Keratinocyte (primary cell): Measurements from ENCODE around the gene NARS2. TPM values are rescaled to one million over a fixed set of nuclear protein-coding genes. Genes with fewer than 3 reads are reported as not detected.

Experiments
- DNase-seq: peaks from one replicate; pipeline ENCODE4 v3.0.0-alpha.2; 2011; ENCODE audit warnings: low read depth, missing footprints, low spot score
- FAIRE-seq: peaks from 2 replicates; lab custom pipeline; 2011; peaks lifted over from hg19 to GRCh38; lab: Jason Lieb, UNC
- H2AFZ ChIP-seq: 2 replicates; pipeline ENCODE4 v1.6.0; 2012; ENCODE audit warnings: low read length, control low read depth, inconsistent platforms; ENCODE audit not compliant: control insufficient read depth
- H3K27ac ChIP-seq: 2 replicates; pipeline ENCODE4 v1.5.1; 2011; ENCODE audit warnings: low read length; ENCODE audit not compliant: control insufficient read depth, insufficient read depth
- H3K27me3 ChIP-seq: 3 replicates; pipeline ENCODE4 v1.6.0; 2011; ENCODE audit warnings: low read length; ENCODE audit not compliant: control insufficient read depth, insufficient read depth; ENCODE audit errors: extremely low read depth
- H3K36me3 ChIP-seq, 2 experiments: 2 replicates in 1 of 2; 3 replicates in 1 of 2; pipeline ENCODE4 v1.5.1; 2011; ENCODE audit warnings: low read length in 2 of 2, mild to moderate bottlenecking in 1 of 2; ENCODE audit not compliant: control insufficient read depth in 2 of 2, insufficient read depth in 2 of 2; ENCODE audit errors: extremely low read depth in 1 of 2
- H3K4me1 ChIP-seq: 3 replicates; pipeline ENCODE4 v1.5.1; 2011; ENCODE audit warnings: low read length; ENCODE audit not compliant: control insufficient read depth, insufficient read depth; ENCODE audit errors: extremely low read depth
- H3K4me2 ChIP-seq: 3 replicates; pipeline ENCODE4 v1.6.0; 2011; ENCODE audit warnings: low read depth, low read length; ENCODE audit not compliant: control insufficient read depth, insufficient read depth; ENCODE audit errors: extremely low read depth
- H3K4me3 ChIP-seq, 3 experiments: fragments of 200-600 bp in 1 of 3; sonication (generic) in 1 of 3; 2 replicates in 2 of 3; 3 replicates in 1 of 3; pipeline ENCODE4 v1.5.1; 2011 to 2016; ENCODE audit warnings: low read length in 3 of 3, mild to moderate bottlenecking in 3 of 3, control low read depth in 2 of 3, inconsistent platforms in 1 of 3, low read depth in 1 of 3, mixed read lengths in 1 of 3, mixed run types in 1 of 3, moderate library complexity in 1 of 3; ENCODE audit not compliant: control insufficient read depth in 2 of 3, insufficient read depth in 2 of 3; ENCODE audit errors: extremely low read depth in 1 of 3
- H3K79me2 ChIP-seq: 2 replicates; pipeline ENCODE4 v1.6.0; 2012; ENCODE audit warnings: low read length; ENCODE audit not compliant: control insufficient read depth, insufficient read depth
- H3K9ac ChIP-seq: 3 replicates; pipeline ENCODE4 v1.6.0; 2011; ENCODE audit warnings: low read length; ENCODE audit not compliant: control insufficient read depth, insufficient read depth; ENCODE audit errors: extremely low read depth
- H3K9me1 ChIP-seq: 3 replicates; pipeline ENCODE4 v1.6.0; 2011; ENCODE audit warnings: low read length; ENCODE audit not compliant: control insufficient read depth, insufficient read depth; ENCODE audit errors: extremely low read depth
- H3K9me3 ChIP-seq: 2 replicates; pipeline ENCODE4 v1.5.1; 2012; ENCODE audit warnings: low read depth, low read length; ENCODE audit not compliant: control insufficient read depth
- H4K20me1 ChIP-seq: 3 replicates; pipeline ENCODE4 v1.6.0; 2011; ENCODE audit warnings: low read length; ENCODE audit not compliant: control insufficient read depth, insufficient read depth; ENCODE audit errors: extremely low read depth
- CTCF ChIP-seq, 3 experiments: IDR thresholded peaks in 1 of 3; conservative IDR thresholded peaks in 1 of 3; optimal IDR thresholded peaks in 1 of 3; 2 replicates in 2 of 3; 3 replicates in 1 of 3; pipeline versions ENCODE3 to v1.5.1; 2011; ENCODE audit warnings: low read length in 3 of 3, mild to moderate bottlenecking in 3 of 3, moderate library complexity in 2 of 3, control low read depth in 1 of 3, inconsistent platforms in 1 of 3; ENCODE audit not compliant: insufficient read depth in 2 of 3; ENCODE audit errors: extremely low read depth in 1 of 3
- EZH2 ChIP-seq: IDR thresholded peaks from one replicate; pipeline ENCODE4 v1.6.1; 2012; ENCODE audit warnings: inconsistent platforms, mild to moderate bottlenecking, low read length, moderate library complexity
- dilution Hi-C: fragments of 300-500 bp; cut with MboI; formaldehyde crosslinking; loops from one replicate; pipeline ENCODE4 v1.7.0; 2020; ENCODE audit warnings: low sequenced_read_pairs; ENCODE audit not compliant: extremely low pct_ligation_motif_present
- polyA plus RNA-seq, 5 experiments: library from polyadenylated mRNA; depleted of rRNA in 3 of 5; stranded (reverse) in 3 of 5; stranded (forward) in 1 of 5; unstranded in 1 of 5; fragments of >200 nt; gene quantifications; 1 replicate in 1 of 5; 2 replicates in 3 of 5; 3 replicates in 1 of 5; pipeline versions ENCODE4 v1.2.1 to v1.2.3, GENCODE V29; 2011 to 2012; ENCODE audit warnings: missing spikeins in 2 of 5, low read depth in 1 of 5, low replicate concordance in 1 of 5

NARS2 gene
- polyA plus RNA-seq, 1 donor (not counting 4 experiments of a cell fraction or from before 2014, with no cell fraction given): 28.8 TPM

- Histone ChIP-seq H3K9me1 (no peaks in the 10 kb centered on the region), H3K36me3 (no peaks in the 10 kb centered on the region), H3K27me3 (no peaks in the 10 kb centered on the region), H3K79me2 (no peaks in the 10 kb centered on the region), H4K20me1 (no peaks in the 10 kb centered on the region), H3K9ac (no peak overlapping the region), H2AFZ (no peak overlapping the region), H3K4me1 (no peaks in the 10 kb centered on the region), H3K27ac (no peak overlapping the region), H3K9me3 (peaks cover under 1% of the 10 kb centered on the region), H3K4me2 (no peak overlapping the region), H3K4me3 (no peak overlapping the region)
- FAIRE-seq: no peak
- dilution Hi-C loops: no loop called here
- TF ChIP-seq CTCF (optimal IDR thresholded peaks at IDR 0.05 in 1 of 3, IDR thresholded peaks at IDR 0.05 in 1 of 3, conservative IDR thresholded peaks at IDR 0.05 in 1 of 3; ENCODE audit: extremely low read depth in 1 of 3, insufficient read depth in 2 of 3, low read length in 3 of 3) (no peak), EZH2 (no peak)
- no peak for DNase-seq
These were observed 13.9 kb upstream of the NARS2 start for GRCh38 chr11:78588517-78588916.

DNA sequence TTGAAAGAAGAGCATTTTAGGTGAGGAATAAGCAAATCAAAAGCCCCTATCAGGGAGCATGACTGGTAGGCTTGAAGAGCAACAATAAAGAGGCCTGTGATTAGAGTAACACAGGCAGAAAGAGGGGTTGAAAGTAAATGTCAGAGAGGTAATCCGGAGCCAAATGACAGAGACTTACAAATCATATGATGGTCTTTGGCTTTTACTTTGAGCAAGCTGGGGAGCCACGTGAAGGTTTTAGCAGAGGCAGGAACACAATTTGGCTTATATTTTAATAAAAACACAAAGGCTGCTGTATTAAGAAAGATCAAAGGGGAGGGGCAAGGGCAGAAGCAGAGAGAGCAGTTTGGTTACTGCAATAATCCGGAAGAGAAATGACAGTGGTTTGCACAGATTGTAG is 12.8 kb upstream of the NARS2 start:
- Histone ChIP-seq H3K4me3 (no peak overlapping the region), H3K9ac (no peak overlapping the region), H3K9me3 (peaks cover 2% of the 10 kb centered on the region), H3K4me2 (no peak overlapping the region), H2AFZ (no peak overlapping the region), H4K20me1 (no peaks in the 10 kb centered on the region), H3K36me3 (no peaks in the 10 kb centered on the region), H3K27ac (no peak overlapping the region), H3K9me1 (no peaks in the 10 kb centered on the region), H3K79me2 (no peaks in the 10 kb centered on the region), H3K4me1 (no peaks in the 10 kb centered on the region), H3K27me3 (no peaks in the 10 kb centered on the region)
- FAIRE-seq (no peak), DNase-seq (no peak)
- TF ChIP-seq CTCF (optimal IDR thresholded peaks at IDR 0.05 in 1 of 3, IDR thresholded peaks at IDR 0.05 in 1 of 3, conservative IDR thresholded peaks at IDR 0.05 in 1 of 3; ENCODE audit: extremely low read depth in 1 of 3, insufficient read depth in 2 of 3, low read length in 3 of 3) (no peak), EZH2 (no peak)
- dilution Hi-C loops: no loop called here
